KMS-11 (cell line): ENCODE measurements around the gene PIGX.

Source experiments
- H2AFZ ChIP-seq: fragments of 200-600 bp; sonication (generic); 2 replicates; pipeline ENCODE4 v1.6.1; 2016; ENCODE audit warnings: antibody characterized with exemption, mixed run types, low read depth
- H3K27ac ChIP-seq: fragments of 200-600 bp; sonication (generic); 2 replicates; pipeline ENCODE4 v1.6.1; 2016; ENCODE audit warnings: mild to moderate bottlenecking, mixed run types
- H3K27me3 ChIP-seq: fragments of 200-600 bp; sonication (generic); 2 replicates; pipeline ENCODE4 v1.6.1; 2017; ENCODE audit warnings: mild to moderate bottlenecking, low read depth, mixed run types, moderate library complexity; ENCODE audit not compliant: insufficient read depth
- H3K36me3 ChIP-seq: fragments of 200-600 bp; sonication (generic); 2 replicates; pipeline ENCODE4 v1.6.1; 2017; ENCODE audit warnings: mild to moderate bottlenecking, mixed run types; ENCODE audit not compliant: insufficient read depth
- H3K4me1 ChIP-seq: fragments of 200-600 bp; sonication (generic); 2 replicates; pipeline ENCODE4 v1.6.1; 2016; ENCODE audit warnings: mild to moderate bottlenecking, low read depth, mixed run types; ENCODE audit not compliant: poor library complexity, severe bottlenecking
- H3K4me2 ChIP-seq: fragments of 200-600 bp; sonication (generic); 2 replicates; pipeline ENCODE4 v1.7.0; 2016; ENCODE audit warnings: mild to moderate bottlenecking, mixed run types
- H3K4me3 ChIP-seq: fragments of 200-600 bp; sonication (generic); IDR thresholded peaks from 2 replicates; pipeline ENCODE4 v1.6.1; 2017; ENCODE audit warnings: low read depth, low read length, mixed read lengths; ENCODE audit not compliant: insufficient read depth
- H3K79me2 ChIP-seq: fragments of 200-600 bp; sonication (generic); 2 replicates; pipeline ENCODE4 v1.6.1; 2016; ENCODE audit warnings: low read depth, mixed run types; ENCODE audit not compliant: insufficient read depth
- H3K9ac ChIP-seq: fragments of 200-600 bp; sonication (generic); 2 replicates; pipeline ENCODE4 v1.6.1; 2016; ENCODE audit warnings: mild to moderate bottlenecking, mixed run types
- H4K20me1 ChIP-seq: fragments of 200-600 bp; sonication (generic); 2 replicates; pipeline ENCODE4 v1.6.1; 2016; ENCODE audit warnings: mild to moderate bottlenecking, mixed run types; ENCODE audit not compliant: insufficient read depth
- TF ChIP-seq, protein P1 (sequence below): fragments of 200-600 bp; sonication (generic); conservative IDR thresholded peaks from 2 replicates; pipeline ENCODE4 v1.6.1; 2017; ENCODE audit warnings: low read depth, mild to moderate bottlenecking, antibody characterized with exemption, low read length, moderate library complexity, mixed read lengths

Gene PIGX

DNA sequence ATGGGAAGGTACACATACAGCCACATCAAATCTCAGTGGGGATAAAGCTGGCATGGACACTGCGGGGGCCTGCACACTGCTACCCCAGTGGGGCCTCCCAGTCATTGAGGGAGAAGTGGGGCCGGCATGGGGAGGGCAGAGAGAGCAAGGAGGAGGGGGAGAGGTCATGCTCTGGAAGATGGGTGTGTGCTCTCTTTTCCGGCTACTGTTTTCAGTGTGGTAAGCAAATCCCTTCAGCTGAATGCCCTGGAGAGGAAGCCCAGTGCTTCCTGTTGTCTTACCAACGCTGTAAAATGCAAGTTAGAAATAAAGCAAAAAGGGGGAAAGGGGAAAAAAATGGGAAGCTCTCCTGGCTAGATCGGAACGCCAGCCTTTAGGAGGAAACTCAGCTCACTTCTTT is 41.8 kb upstream of the PIGX start:
- no peaks in the 10 kb centered on the region for H4K20me1 ChIP-seq
- no peaks in the 10 kb centered on the region for H3K4me1 ChIP-seq
- TF ChIP-seq, protein P1, sequence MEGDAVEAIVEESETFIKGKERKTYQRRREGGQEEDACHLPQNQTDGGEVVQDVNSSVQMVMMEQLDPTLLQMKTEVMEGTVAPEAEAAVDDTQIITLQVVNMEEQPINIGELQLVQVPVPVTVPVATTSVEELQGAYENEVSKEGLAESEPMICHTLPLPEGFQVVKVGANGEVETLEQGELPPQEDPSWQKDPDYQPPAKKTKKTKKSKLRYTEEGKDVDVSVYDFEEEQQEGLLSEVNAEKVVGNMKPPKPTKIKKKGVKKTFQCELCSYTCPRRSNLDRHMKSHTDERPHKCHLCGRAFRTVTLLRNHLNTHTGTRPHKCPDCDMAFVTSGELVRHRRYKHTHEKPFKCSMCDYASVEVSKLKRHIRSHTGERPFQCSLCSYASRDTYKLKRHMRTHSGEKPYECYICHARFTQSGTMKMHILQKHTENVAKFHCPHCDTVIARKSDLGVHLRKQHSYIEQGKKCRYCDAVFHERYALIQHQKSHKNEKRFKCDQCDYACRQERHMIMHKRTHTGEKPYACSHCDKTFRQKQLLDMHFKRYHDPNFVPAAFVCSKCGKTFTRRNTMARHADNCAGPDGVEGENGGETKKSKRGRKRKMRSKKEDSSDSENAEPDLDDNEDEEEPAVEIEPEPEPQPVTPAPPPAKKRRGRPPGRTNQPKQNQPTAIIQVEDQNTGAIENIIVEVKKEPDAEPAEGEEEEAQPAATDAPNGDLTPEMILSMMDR, result no peak
- H3K36me3 ChIP-seq, result no peaks in the 10 kb centered on the region
- H3K9ac ChIP-seq, result no peak overlapping the region
- no peaks in the 10 kb centered on the region for H3K27me3 ChIP-seq
- H3K4me2 ChIP-seq, result no peak overlapping the region
- H2AFZ ChIP-seq, result no peak overlapping the region
- no peak overlapping the region for H3K4me3 ChIP-seq
- no peak overlapping the region for H3K27ac ChIP-seq
- H3K79me2 ChIP-seq, result no peaks in the 10 kb centered on the region

DNA sequence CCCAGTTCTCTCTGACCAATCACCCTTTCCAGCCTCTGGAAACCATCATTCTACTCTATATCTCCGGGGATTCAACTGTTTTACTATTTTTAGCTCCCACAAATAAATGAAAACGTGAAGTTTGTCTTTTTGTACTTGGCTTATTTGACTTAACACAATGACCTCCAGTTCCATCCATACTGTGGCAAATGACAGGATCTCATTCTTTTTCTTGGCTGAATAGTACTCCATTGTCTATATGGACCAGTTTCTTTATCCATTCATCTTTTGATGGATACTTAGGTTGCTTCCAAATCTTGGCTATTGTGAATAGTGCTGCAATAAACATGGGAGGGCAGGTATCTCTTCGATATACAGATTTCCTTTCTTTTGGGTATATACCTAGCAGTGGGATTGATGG is 38.5 kb upstream of the PIGX start:
- H3K36me3 ChIP-seq, result no peaks in the 10 kb centered on the region
- H3K4me3 ChIP-seq, result no peak overlapping the region
- TF ChIP-seq, protein P1, result no peak
- H3K4me2 ChIP-seq, result no peak overlapping the region
- H2AFZ ChIP-seq, result no peak overlapping the region
- H3K4me1 ChIP-seq, result no peaks in the 10 kb centered on the region
- H4K20me1 ChIP-seq, result no peaks in the 10 kb centered on the region
- H3K27me3 ChIP-seq, result no peaks in the 10 kb centered on the region
- H3K79me2 ChIP-seq, result no peaks in the 10 kb centered on the region
- H3K9ac ChIP-seq, result no peak overlapping the region
- H3K27ac ChIP-seq, result no peak overlapping the region

DNA sequence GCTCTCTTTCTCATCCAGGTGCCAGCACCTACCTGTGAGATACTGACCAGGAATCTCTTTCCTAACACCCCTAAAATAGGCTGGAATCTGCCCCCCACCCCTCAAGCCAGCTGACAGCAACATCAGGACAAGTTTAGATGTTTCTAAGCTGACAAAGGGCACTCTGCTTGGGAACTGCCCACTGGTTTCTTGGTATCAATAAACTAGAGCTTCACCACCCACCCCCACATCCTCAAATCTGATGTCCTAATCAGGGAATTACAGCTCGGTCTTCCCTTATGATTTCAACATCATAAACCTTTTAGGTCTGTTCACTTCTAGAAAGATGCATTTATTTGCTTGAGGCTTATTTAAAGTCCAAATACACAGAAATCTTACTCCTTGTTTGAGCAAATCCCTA is 34.8 kb upstream of the PIGX start:
- Histone ChIP-seq H3K4me2 (no peak overlapping the region), H4K20me1 (no peaks in the 10 kb centered on the region), H3K79me2 (no peaks in the 10 kb centered on the region), H2AFZ (no peak overlapping the region), H3K27ac (no peak overlapping the region), H3K4me1 (no peaks in the 10 kb centered on the region), H3K9ac (no peak overlapping the region), H3K4me3 (no peak overlapping the region), H3K27me3 (no peaks in the 10 kb centered on the region), H3K36me3 (no peaks in the 10 kb centered on the region)
- TF ChIP-seq, protein P1, result no peak

DNA sequence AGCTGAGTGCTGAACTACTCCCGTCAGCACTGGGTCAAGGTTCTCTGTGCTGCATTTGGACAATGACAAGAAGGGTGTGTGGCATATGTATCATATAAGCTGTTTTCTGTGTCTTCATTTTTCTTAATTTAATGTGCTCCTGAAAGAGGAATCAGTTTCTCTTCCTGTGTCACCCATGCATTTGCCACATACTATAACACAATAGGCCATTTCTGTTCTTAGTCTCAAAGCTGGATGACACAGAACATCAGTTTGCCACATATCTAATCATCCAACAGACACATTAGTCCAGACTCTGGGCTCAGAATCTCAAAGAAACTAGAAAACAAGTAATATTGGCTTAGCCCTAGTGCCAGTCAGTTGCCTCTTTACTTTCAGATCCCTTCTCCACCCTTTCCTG is 34.2 kb upstream of the PIGX start:
- H4K20me1 ChIP-seq, result no peaks in the 10 kb centered on the region
- H3K4me1 ChIP-seq, result no peaks in the 10 kb centered on the region
- H3K9ac ChIP-seq, result no peak overlapping the region
- H3K27me3 ChIP-seq, result no peaks in the 10 kb centered on the region
- no peak overlapping the region for H2AFZ ChIP-seq
- no peaks in the 10 kb centered on the region for H3K36me3 ChIP-seq
- H3K4me3 ChIP-seq, result no peak overlapping the region
- H3K27ac ChIP-seq, result no peak overlapping the region
- TF ChIP-seq, protein P1, result no peak
- H3K79me2 ChIP-seq, result no peaks in the 10 kb centered on the region
- no peak overlapping the region for H3K4me2 ChIP-seq
